Hepatocyte (in vitro differentiated cells): ENCODE measurements around the gene PRKAG2. TPM values are rescaled to one million over a fixed set of nuclear protein-coding genes. Genes with fewer than 3 reads are reported as not detected.
A peak's percentile ranks its signal among the peaks of the same experiment; 100 is the strongest.

Experiments
- DNase-seq: peaks from one replicate; pipeline ENCODE4 v3.0.0-alpha.2; 2016; ENCODE audit warnings: low spot score
- H2AFZ ChIP-seq: fragments of 200-600 bp; sonication (generic); 2 replicates; pipeline ENCODE4 v1.6.0; 2016; ENCODE audit warnings: antibody characterized with exemption, mild to moderate bottlenecking
- H3K27ac ChIP-seq: fragments of 200-600 bp; sonication (generic); 2 replicates; pipeline ENCODE4 v1.5.1; 2016; ENCODE audit warnings: mild to moderate bottlenecking
- H3K27me3 ChIP-seq: fragments of 200-600 bp; sonication (generic); 2 replicates; pipeline ENCODE4 v1.6.1; 2016
- H3K36me3 ChIP-seq: fragments of 200-600 bp; sonication (generic); replicated peaks from 2 replicates; pipeline ENCODE4 v1.5.1; 2016; ENCODE audit warnings: low read depth; ENCODE audit not compliant: insufficient read depth
- H3K4me1 ChIP-seq: fragments of 200-600 bp; sonication (generic); 2 replicates; pipeline ENCODE4 v1.5.1; 2016; ENCODE audit warnings: mild to moderate bottlenecking, moderate library complexity; ENCODE audit not compliant: insufficient read depth
- H3K4me2 ChIP-seq: fragments of 200-600 bp; sonication (generic); 2 replicates; pipeline ENCODE4 v1.6.0; 2016
- H3K4me3 ChIP-seq: fragments of 200-600 bp; sonication (generic); 2 replicates; pipeline ENCODE4 v1.5.1; 2016; ENCODE audit warnings: mild to moderate bottlenecking
- H3K79me2 ChIP-seq: fragments of 200-600 bp; sonication (generic); 2 replicates; pipeline ENCODE4 v1.6.0; 2017; ENCODE audit warnings: mild to moderate bottlenecking
- H3K9me2 ChIP-seq: fragments of 200-600 bp; sonication (generic); replicated peaks from 2 replicates; pipeline ENCODE4 v1.6.0; 2017; ENCODE audit warnings: mild to moderate bottlenecking; ENCODE audit not compliant: insufficient read depth
- H3K9me3 ChIP-seq: fragments of 200-600 bp; sonication (generic); 2 replicates; pipeline ENCODE4 v1.5.1; 2016; ENCODE audit warnings: low read depth, mild to moderate bottlenecking
- H4K20me1 ChIP-seq: fragments of 200-600 bp; sonication (generic); 2 replicates; pipeline ENCODE4 v1.6.0; 2016; ENCODE audit warnings: mild to moderate bottlenecking; ENCODE audit not compliant: insufficient read depth, poor library complexity, severe bottlenecking
- CTCF ChIP-seq: fragments of 200-600 bp; sonication (generic); IDR thresholded peaks from 2 replicates; pipeline ENCODE4 v1.5.1; 2016; ENCODE audit warnings: antibody characterized with exemption, mild to moderate bottlenecking; ENCODE audit not compliant: poor library complexity
- EZH2 ChIP-seq: fragments of 200-600 bp; sonication (generic); IDR thresholded peaks from 2 replicates; pipeline ENCODE4 v1.6.1; 2016; ENCODE audit warnings: antibody characterized with exemption, mild to moderate bottlenecking, borderline replicate concordance
- EZH2phosphoT487 ChIP-seq: fragments of 200-600 bp; sonication (generic); IDR thresholded peaks from one replicate; pipeline ENCODE4 v1.6.1; 2018; ENCODE audit warnings: antibody characterized with exemption, mild to moderate bottlenecking, low read depth, moderate library complexity; ENCODE audit not compliant: unreplicated experiment, severe bottlenecking
- WGBS: methylation state at CpG from one replicate; pipeline ENCODE4 v1.1.6; 2016; ENCODE audit warnings: low lambda C conversion rate; ENCODE audit errors: missing lambda C conversion rate; 5-methylcytosine and 5-hydroxymethylcytosine counted together
- polyA plus RNA-seq: library from polyadenylated mRNA; unstranded; fragments of >200 nt; fragmentation: Nextera tagmentation; extraction: Ambion mirVana; gene quantifications from 2 replicates; pipeline ENCODE4 v1.2.1, GENCODE V29; 2016
- total RNA-seq: library from RNA; depleted of rRNA; stranded (reverse); fragments of >200 nt; gene quantifications from 2 replicates; pipeline ENCODE4 v1.2.3, GENCODE V29; 2014

The PRKAG2 gene
- 14.0 and 17.8 TPM in 2 replicates for total RNA-seq
- polyA plus RNA-seq, result 21.8 and 23.4 TPM in 2 replicates

- Histone ChIP-seq H3K36me3 (no peaks in the 10 kb centered on the region), H4K20me1 (no peaks in the 10 kb centered on the region), H3K27me3 (peaks cover 16% of the 10 kb centered on the region), H3K9me3 (no peaks in the 10 kb centered on the region), H2AFZ (peak within 1 kb of the TSS; percentile 65), H3K79me2 (no peaks in the 10 kb centered on the region), H3K4me2 (peak within 1 kb of the TSS; percentile 98), H3K4me3 (peak within 1 kb of the TSS; percentile 89), H3K9me2 (no peaks in the 10 kb centered on the region), H3K4me1 (peaks cover 6% of the 10 kb centered on the region), H3K27ac (peak within 1 kb of the TSS; percentile 98)
- DNase-seq, result peak; percentile 73
- WGBS, result 3% methylated on average over 35 of the region's 95 CpGs
- no peak for TF ChIP-seq EZH2phosphoT487
- peak; percentile 33 for TF ChIP-seq EZH2
- peak; percentile 2 for TF ChIP-seq CTCF
Measured at GRCh38 chr7:151876899-151877777, at the start of gene PRKAG2. TSS of gene PRKAG2 (minus strand) at chr7:151877115. CDS start at chr7:151876620, 495 bp downstream.

- H3K27me3 ChIP-seq, result no peaks in the 10 kb centered on the region
- H3K79me2 ChIP-seq, result no peaks in the 10 kb centered on the region
- H3K4me3 ChIP-seq, result no peak overlapping the region
- 95% methylated on average over 5 of the region's 5 CpGs for WGBS
- DNase-seq, result no peak
- no peak overlapping the region for H2AFZ ChIP-seq
- H3K4me2 ChIP-seq, result no peak overlapping the region
- H4K20me1 ChIP-seq, result no peaks in the 10 kb centered on the region
- H3K4me1 ChIP-seq, result peaks cover 13% of the 10 kb centered on the region
- TF ChIP-seq EZH2phosphoT487 (no peak), CTCF (no peak), EZH2 (no peak)
- no peaks in the 10 kb centered on the region for H3K9me2 ChIP-seq
- H3K9me3 ChIP-seq, result no peaks in the 10 kb centered on the region
- no peaks in the 10 kb centered on the region for H3K36me3 ChIP-seq
- no peak overlapping the region for H3K27ac ChIP-seq
Measured at GRCh38 chr7:151926336-151926712, 49.4 kb upstream of the PRKAG2 start.

- Histone ChIP-seq H3K4me2 (peak overlapping the region; percentile 62), H2AFZ (peak overlapping the region; percentile 50), H3K27ac (peak overlapping the region; percentile 57), H3K79me2 (no peaks in the 10 kb centered on the region), H3K9me2 (no peaks in the 10 kb centered on the region), H3K36me3 (no peaks in the 10 kb centered on the region), H4K20me1 (no peaks in the 10 kb centered on the region), H3K9me3 (no peaks in the 10 kb centered on the region), H3K4me3 (no peak overlapping the region), H3K27me3 (no peaks in the 10 kb centered on the region), H3K4me1 (peaks cover 13% of the 10 kb centered on the region)
- 67% methylated on average over 22 of the region's 22 CpGs for WGBS
- DNase-seq, result no peak
- TF ChIP-seq EZH2phosphoT487, result no peak
- TF ChIP-seq CTCF, result no peak
- TF ChIP-seq EZH2, result no peak
Measured at GRCh38 chr7:151925446-151926335, 48.8 kb upstream of the PRKAG2 start.
